ENCODE measurements around the gene RELN.

DNA sequence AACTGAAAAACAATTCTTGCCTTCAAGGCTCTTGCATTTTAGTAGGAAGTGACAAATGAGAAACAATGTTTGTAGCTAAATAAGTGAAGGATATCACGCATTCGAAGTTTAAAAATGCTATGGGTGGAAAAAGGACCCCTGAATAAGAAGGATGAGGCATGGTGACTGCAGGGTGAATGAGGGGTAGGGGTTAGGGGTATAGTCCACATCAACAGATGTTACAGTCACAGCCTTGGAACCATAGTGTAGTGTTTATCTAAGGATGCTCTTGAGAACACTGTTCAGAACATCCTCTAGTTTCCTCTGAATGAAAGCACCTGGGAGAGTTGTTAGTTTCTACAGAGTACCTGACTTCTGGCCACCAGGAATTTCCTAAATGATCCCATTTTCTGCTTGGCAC, 157.0 kb downstream of the RELN start:
- TF ChIP-seq, protein P1, sequence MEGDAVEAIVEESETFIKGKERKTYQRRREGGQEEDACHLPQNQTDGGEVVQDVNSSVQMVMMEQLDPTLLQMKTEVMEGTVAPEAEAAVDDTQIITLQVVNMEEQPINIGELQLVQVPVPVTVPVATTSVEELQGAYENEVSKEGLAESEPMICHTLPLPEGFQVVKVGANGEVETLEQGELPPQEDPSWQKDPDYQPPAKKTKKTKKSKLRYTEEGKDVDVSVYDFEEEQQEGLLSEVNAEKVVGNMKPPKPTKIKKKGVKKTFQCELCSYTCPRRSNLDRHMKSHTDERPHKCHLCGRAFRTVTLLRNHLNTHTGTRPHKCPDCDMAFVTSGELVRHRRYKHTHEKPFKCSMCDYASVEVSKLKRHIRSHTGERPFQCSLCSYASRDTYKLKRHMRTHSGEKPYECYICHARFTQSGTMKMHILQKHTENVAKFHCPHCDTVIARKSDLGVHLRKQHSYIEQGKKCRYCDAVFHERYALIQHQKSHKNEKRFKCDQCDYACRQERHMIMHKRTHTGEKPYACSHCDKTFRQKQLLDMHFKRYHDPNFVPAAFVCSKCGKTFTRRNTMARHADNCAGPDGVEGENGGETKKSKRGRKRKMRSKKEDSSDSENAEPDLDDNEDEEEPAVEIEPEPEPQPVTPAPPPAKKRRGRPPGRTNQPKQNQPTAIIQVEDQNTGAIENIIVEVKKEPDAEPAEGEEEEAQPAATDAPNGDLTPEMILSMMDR (IDR thresholded peaks at IDR 0.05 in 4 of 5, conservative IDR thresholded peaks at IDR 0.05 in 1 of 5) = no peak
- TF ChIP-seq POLR2A (IDR thresholded peaks at IDR 0.05) = no peak

Measured in gastrocnemius medialis (tissue), 4 donors.